ENCODE measurements around the gene SMIM20. TPM values are rescaled to one million over a fixed set of nuclear protein-coding genes. Genes with fewer than 3 reads are reported as not detected.

Gene SMIM20
- polyA plus RNA-seq, 1 experiment, result 55.5 TPM

GRCh38 chr4:25926462-25926861, 12.4 kb downstream of the SMIM20 start:
- TF ChIP-seq CTCF (IDR thresholded peaks at IDR 0.05; ENCODE audit: low read depth, low read length), result no peak
- ChIA-PET POLR2A (no interaction called here), CTCF (interaction anchor here (0.6 to 1.4 kb wide), 4 partner anchors 16 to 474 kb away, joined by 3 read pairs; no protein-coding TSS in a partner anchor)
- DNase-seq (ENCODE audit: low read depth, low spot score), result no peak
- Histone ChIP-seq H3K9me3 (ENCODE audit: control insufficient read depth, insufficient read depth, low read length) (no peaks in the 10 kb centered on the region), H3K27ac (ENCODE audit: low read depth, low read length) (no peak overlapping the region), H3K4me3 (ENCODE audit: low read depth, low read length) (no peak overlapping the region), H3K27me3 (ENCODE audit: control insufficient read depth, insufficient read depth, low read length) (no peaks in the 10 kb centered on the region)

- no peak for DNase-seq (ENCODE audit: low read depth, low spot score)
- H3K4me3 ChIP-seq (ENCODE audit: low read depth, low read length), result no peak overlapping the region
- H3K27me3 ChIP-seq (ENCODE audit: control insufficient read depth, insufficient read depth, low read length), result no peaks in the 10 kb centered on the region
- no peak for TF ChIP-seq CTCF (IDR thresholded peaks at IDR 0.05; ENCODE audit: low read depth, low read length)
- H3K9me3 ChIP-seq (ENCODE audit: control insufficient read depth, insufficient read depth, low read length), result no peaks in the 10 kb centered on the region
- CTCF ChIA-PET, result interaction anchor here (1.1 to 2.5 kb wide), 7 partner anchors 9 to 1083 kb away, joined by 3 to 14 read pairs (median 5); no protein-coding TSS in a partner anchor
- H3K27ac ChIP-seq (ENCODE audit: low read depth, low read length), result no peak overlapping the region
- POLR2A ChIA-PET, result no interaction called here
Measured at GRCh38 chr4:25927361-25928195, 13.6 kb downstream of the SMIM20 start.

- POLR2A ChIA-PET, result interaction anchor here (0.6 to 1.2 kb wide), 2 partner anchors 10 to 15 kb away, joined by 3 read pairs; no protein-coding TSS in a partner anchor
- H3K27ac ChIP-seq (ENCODE audit: low read depth, low read length), result no peak overlapping the region
Measured at GRCh38 chr4:25928379-25929297, 14.6 kb downstream of the SMIM20 start.

GRCh38 chr4:25929298-25929686, 15.3 kb downstream of the SMIM20 start:
- Histone ChIP-seq H3K4me3 (ENCODE audit: low read depth, low read length) (no peak overlapping the region), H3K9me3 (ENCODE audit: control insufficient read depth, insufficient read depth, low read length) (no peaks in the 10 kb centered on the region), H3K27me3 (ENCODE audit: control insufficient read depth, insufficient read depth, low read length) (no peaks in the 10 kb centered on the region), H3K27ac (ENCODE audit: low read depth, low read length) (no peak overlapping the region)
- CTCF ChIA-PET, result interaction anchor here (1.3 to 2.5 kb wide), 5 partner anchors 10 to 791 kb away, joined by 3 to 14 read pairs (median 5); no protein-coding TSS in a partner anchor
- DNase-seq (ENCODE audit: low read depth, low spot score), result no peak
- POLR2A ChIA-PET, result interaction anchor here (1.2 kb wide), 1 partner anchor 16 kb away, joined by 3 read pairs; no protein-coding TSS in a partner anchor
- no peak for TF ChIP-seq CTCF (IDR thresholded peaks at IDR 0.05; ENCODE audit: low read depth, low read length)

More at GRCh38 chr4:25928379-25929297, 14.6 kb downstream of the SMIM20 start:
- no peak for TF ChIP-seq CTCF (IDR thresholded peaks at IDR 0.05; ENCODE audit: low read depth, low read length)
- no peak for DNase-seq (ENCODE audit: low read depth, low spot score)
- Histone ChIP-seq H3K4me3 (ENCODE audit: low read depth, low read length) (no peak overlapping the region), H3K27me3 (ENCODE audit: control insufficient read depth, insufficient read depth, low read length) (no peaks in the 10 kb centered on the region), H3K9me3 (ENCODE audit: control insufficient read depth, insufficient read depth, low read length) (no peaks in the 10 kb centered on the region)
- CTCF ChIA-PET, result interaction anchor here (1.1 to 2.5 kb wide), 9 partner anchors 10 to 1082 kb away, joined by 3 to 14 read pairs (median 4); no protein-coding TSS in a partner anchor
